Right ventricle myocardium superior (tissue), 1 donor: ENCODE data around the gene RNF20. TPM values are rescaled to one million over a fixed set of nuclear protein-coding genes. Genes with fewer than 3 reads are reported as not detected.
A peak's percentile ranks its signal among the peaks of the same experiment; 100 is the strongest.
"Not testable (repeated sequence)": the region's sequence is repeated elsewhere in the genome, so short reads cannot be mapped to it uniquely, and the experiment has no call there.

ENCODE experiments used
- ATAC-seq: fragments of 200-7000 bp; cut with Tn5 transposase; one replicate; pipeline ENCODE4 v1.9.1; 2020; ENCODE audit warnings: mild to moderate bottlenecking; ENCODE audit not compliant: poor library complexity
- DNase-seq: peaks from one replicate; pipeline ENCODE4 v3.0.0-alpha.2; 2020
- intact Hi-C: fragments of 100-400 bp; cut with DNase I; formaldehyde crosslinking; loops from one replicate; pipeline ENCODE4 v1.11.2; 2022
- long read RNA-seq: library from polyadenylated mRNA; unstranded; transcript quantifications from one replicate; pipeline ENCODE4 v2.0.0, GENCODE V29; 2021
- total RNA-seq: library from RNA; stranded (reverse); fragmentation: NEBNext Ultra II Directional; extraction: Animal tissue kit (Norgen Biotek cat#: 25700); gene quantifications from one replicate; pipeline ENCODE4 v1.2.1, GENCODE V29; 2021
- donor health status: DM: no; HTN: yes; CAD: no; lungs with severe emphysema.

RNF20 gene
- total RNA-seq: 40.9 TPM
- long read RNA-seq, transcript RNF20-202 (20 exons, 3,940 nt): major isoform, 95 of 113 reads
- long read RNA-seq, partial matches to known transcripts: 8 of 113 reads
- long read RNA-seq, other reads (novel, unspliced or antisense): 10 of 113 reads

GRCh38 chr9:101533334-101534204 lies at the start of gene RNF20:
Gene RNF20, plus strand, starts transcription at chr9:101533853. Its CDS starts 1,571 bp downstream, at chr9:101535424.
- ATAC-seq: peak; percentile 98
- DNase-seq: peak; percentile 100
- intact Hi-C loops: loop anchor here (5.0 kb wide), 1 partner anchor 136 kb away; the partner anchor contains the start of genes MRPL50 and ZNF189

DNA sequence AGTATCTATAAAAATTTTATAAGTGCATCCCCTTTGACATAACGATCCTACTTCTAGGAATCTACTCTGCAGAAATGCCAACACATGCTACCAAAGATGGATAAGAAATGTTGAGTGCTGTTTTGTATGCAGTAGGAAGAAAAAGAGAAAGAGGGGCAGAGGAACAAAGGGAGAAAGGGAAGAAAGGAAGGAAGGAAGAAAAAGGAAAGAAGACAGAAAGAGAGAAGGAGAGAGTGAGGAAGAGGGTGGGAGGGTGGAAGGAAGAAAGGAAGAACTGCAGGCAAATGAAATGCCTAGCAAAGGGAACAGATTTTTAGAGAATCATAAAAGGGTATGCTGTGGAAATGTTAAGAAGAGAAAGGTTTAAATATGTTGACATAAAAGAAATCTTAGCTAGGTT lies 49.6 kb upstream of the RNF20 start:
- DNase-seq (no peak), ATAC-seq (no peak)
- intact Hi-C loops: no loop called here

GRCh38 chr9:101485924-101486692 lies 47.5 kb upstream of the RNF20 start:
- ATAC-seq: peak; percentile 72
- peak; percentile 54 for DNase-seq
- intact Hi-C loops: no loop called here

- intact Hi-C loops: no loop called here
- DNase-seq (peak; percentile 66), ATAC-seq (peak; percentile 88)
Measured at GRCh38 chr9:101486693-101487442, 46.8 kb upstream of the RNF20 start.

GRCh38 chr9:101487443-101487840 lies 46.2 kb upstream of the RNF20 start:
- DNase-seq (no peak), ATAC-seq (no peak)
- intact Hi-C loops: no loop called here

- DNase-seq: no peak
- ATAC-seq: no peak
- intact Hi-C loops: no loop called here
Measured at GRCh38 chr9:101495810-101496209, 37.8 kb upstream of the RNF20 start.

- ATAC-seq (peak; percentile 81), DNase-seq (no peak)
- intact Hi-C loops: no loop called here
Measured at GRCh38 chr9:101498323-101498722, 35.3 kb upstream of the RNF20 start.

DNA sequence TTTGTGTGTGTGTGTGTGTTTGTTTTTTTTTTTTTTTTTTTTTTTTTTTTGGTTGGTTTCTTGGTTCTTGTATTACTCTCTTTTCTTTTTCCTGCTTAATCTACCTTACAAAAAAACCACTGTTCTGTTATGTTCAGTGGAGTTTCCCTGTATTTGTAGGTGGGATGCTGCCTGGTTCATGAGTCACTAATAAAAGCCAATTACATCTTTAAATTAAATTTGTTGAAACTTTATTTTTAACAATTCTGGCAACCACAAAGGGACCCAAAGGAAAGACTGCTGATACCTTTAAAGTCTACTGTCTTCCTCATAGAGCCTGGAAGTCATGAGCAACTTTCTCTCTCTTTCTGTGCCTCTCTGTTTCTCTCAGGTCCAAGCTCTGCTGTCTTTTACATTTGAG lies 29.5 kb upstream of the RNF20 start:
- intact Hi-C loops: no loop called here
- DNase-seq (no peak), ATAC-seq (no peak)

- DNase-seq (no peak), ATAC-seq (no peak)
- intact Hi-C loops: no loop called here
Measured at GRCh38 chr9:101508211-101508610, 25.4 kb upstream of the RNF20 start.

DNA sequence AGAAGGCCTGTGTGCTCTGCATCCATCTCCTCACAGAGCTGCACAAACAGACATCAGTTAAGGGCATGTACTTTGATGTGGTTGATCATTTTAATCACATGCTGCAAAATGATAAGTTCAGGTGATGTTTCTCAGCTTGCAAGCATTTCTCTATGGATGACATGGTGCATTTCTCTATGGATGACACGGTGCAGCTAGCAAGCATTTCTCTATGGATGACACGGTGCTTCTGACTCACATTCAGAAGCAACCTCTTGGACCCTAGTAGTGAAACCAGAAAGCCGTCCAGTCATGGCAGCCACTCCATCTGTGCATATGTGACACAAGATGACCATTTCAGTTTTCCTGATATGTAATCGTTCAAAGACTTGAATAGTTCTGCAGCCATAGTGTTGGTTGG lies 24.1 kb upstream of the RNF20 start:
- no peak for DNase-seq
- intact Hi-C loops: no loop called here

DNA sequence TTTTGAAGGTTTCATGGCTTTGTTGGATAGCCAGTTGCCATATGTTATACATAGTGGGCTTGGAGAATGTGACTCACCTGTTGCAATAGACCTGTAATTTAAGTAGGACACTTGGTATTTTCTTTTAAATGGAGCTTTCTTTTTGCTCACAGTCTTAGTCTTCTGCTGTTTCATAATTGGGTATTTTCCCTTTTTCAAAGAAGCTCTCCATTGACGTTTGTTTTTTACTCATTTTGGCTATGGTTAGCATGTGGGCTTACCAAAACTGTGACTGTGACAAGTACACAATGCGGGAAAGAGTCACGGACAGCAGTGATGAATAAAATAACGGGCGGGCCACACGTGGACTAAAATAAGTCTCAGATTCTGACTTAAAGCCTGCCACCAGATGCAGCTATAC lies 23.2 kb upstream of the RNF20 start:
- no peak for ATAC-seq

More for the DNA sequence above, 24.1 kb upstream of the RNF20 start:
- ATAC-seq: no peak

GRCh38 chr9:101511009-101511408 lies 22.6 kb upstream of the RNF20 start:
- intact Hi-C loops: no loop called here
- no peak for ATAC-seq
- no peak for DNase-seq

More for the DNA sequence above, 23.2 kb upstream of the RNF20 start:
- no peak for DNase-seq
- intact Hi-C loops: no loop called here

- ATAC-seq (no peak), DNase-seq (no peak)
- intact Hi-C loops: no loop called here
Measured at GRCh38 chr9:101512116-101512515, 21.5 kb upstream of the RNF20 start.

- intact Hi-C loops: no loop called here
- DNase-seq (no peak), ATAC-seq (peak; percentile 77)
Measured at GRCh38 chr9:101513351-101513750, 20.3 kb upstream of the RNF20 start.

DNA sequence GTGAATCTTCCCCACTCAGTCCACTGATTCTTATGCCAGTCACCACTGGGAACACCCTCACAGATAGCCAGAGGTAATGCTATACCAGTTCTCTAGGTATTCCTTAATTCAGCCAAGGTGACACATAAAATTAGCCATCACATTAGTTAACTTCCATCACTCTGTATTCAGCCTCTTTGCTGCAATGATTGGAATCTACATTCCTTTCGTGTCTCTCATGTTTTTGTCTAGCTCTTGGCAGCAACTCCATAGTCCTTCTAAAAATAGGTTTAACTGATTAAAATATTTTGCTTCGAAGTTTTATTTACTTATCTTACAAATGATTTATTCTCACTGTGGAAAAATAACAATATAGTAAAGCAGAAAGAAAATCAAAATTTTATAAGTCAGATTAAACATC lies 19.6 kb upstream of the RNF20 start:
- intact Hi-C loops: no loop called here
- DNase-seq (no peak), ATAC-seq (peak; percentile 80)

GRCh38 chr9:101516655-101517054 lies 17.0 kb upstream of the RNF20 start:
- no peak for DNase-seq
- intact Hi-C loops: no loop called here
- ATAC-seq: no peak

GRCh38 chr9:101518489-101518888 lies 15.2 kb upstream of the RNF20 start:
- DNase-seq, ATAC-seq, intact Hi-C loops: not testable (repeated sequence)

DNA sequence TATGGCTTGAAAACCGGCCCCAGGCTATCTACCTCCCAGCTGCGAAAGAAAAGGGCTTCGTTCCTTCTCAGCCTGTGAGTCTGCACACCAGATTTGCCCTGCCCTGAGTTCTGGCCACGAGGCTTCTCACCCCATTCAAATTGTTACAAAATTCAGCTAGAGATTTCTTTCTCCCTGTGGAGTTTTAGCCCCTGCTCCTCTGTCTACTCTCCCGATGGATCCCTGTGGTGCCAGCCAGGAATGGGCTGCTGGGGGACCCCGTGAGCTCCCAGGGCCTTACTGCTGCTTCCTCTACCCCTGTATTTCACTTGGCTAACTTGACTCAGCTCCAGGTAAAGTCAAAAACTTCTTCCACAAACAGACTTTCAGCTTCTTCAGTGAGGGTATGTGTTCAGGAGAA lies 9.3 kb upstream of the RNF20 start:
- DNase-seq (no peak), ATAC-seq (no peak)
- intact Hi-C loops: no loop called here

DNA sequence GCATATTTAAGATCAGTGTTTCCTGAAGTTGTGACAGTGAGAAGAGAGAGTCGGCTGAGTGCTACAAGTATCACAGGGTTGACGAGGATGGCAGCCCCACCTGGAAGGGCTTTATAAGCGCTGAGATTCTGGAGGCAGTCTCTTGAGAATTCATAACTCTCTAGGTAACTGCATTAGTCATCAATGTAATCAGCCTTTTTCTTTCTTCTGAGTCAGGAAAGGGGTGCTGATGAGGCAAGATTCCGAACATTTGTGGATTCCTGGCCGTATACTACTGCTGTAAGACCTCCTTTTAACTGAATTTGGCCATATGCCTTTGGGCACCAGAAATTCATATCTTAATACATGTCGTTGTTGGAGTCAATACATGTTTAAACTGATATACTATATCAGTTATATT lies 6.6 kb upstream of the RNF20 start:
- DNase-seq (no peak), ATAC-seq (no peak)
- intact Hi-C loops: no loop called here
